GM21390 (cell line): ENCODE data around the gene HLA-DQB2.
"Not testable (repeated sequence)": the region's sequence is repeated elsewhere in the genome, so short reads cannot be mapped to it uniquely, and the experiment has no call there.

Experiments used
- ATAC-seq: cut with Tn5 transposase; IDR thresholded peaks from one replicate; pipeline ENCODE4 v1.9.1; 2021; ENCODE audit not compliant: unreplicated experiment

Gene HLA-DQB2

DNA sequence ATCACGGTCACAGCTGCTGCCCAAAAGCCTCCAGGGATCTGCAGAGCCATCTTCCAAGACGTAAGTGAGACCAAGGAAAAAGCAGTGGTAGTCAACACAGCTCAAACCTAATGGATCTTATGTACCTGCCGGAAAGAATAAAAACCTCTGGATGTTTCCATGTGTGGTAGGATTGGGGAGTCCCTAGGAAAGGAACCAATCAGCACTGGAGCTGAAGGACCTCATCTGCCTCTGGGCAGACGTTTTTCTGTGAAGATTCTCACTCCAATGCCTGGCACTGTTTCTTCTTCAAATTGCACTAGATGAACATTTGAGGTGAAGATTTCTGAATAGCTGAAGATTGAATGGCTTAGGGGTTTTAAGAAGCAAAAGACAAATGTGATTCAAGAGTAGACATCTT, at the start of gene HLA-DQB2:
HLA-DQB2 (minus strand) TSS at position 112 of the 400 bp plus-strand sequence; CDS start at position 50, 62 bp downstream.
- no peak for ATAC-seq

DNA sequence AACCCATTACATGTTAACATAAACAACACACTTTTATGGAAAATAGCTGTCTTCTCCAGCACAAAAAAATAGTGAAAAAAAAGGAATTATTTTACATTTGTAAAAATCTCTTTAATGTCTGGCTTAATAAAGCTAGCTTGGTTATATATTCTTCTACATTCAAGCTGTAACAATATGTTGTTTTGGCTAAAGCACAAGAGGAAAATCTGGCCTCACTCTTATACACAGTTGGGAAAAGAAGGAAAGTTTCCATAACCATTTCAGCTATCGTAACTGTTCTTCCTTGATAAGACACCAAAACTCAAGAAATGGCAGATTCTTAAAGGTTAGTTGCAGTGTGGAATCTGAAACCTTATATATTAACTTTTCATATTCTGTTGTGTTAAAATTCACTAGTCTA, 45.8 kb upstream of the HLA-DQB2 start:
- no peak for ATAC-seq

DNA sequence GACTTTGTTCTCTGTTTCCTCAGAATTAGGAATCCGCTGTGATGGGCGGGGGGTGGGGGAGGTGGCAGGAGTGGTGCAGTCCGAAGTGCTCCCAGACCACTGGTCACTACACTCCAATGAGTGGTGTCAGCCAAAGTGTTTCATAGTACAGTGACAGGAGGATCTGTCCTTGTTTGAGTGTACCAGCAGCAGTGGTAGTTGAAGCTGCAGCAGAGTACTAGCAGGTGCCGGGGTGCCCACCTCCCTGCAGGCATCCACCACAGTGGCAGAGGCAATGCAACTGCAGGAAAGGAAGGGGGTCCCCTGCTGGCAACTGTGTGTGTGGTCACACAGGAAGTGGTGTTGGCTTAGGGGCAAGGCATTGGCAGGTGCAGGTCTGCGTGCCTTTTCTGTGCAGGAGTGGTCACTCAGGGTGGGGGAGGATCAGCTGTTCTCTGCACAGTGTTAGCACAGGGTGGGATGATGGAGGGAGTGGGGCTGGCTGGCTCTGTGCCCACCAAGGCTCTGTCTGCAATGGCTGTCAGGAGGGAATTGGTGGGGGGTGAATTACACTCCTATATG, 43.8 kb upstream of the HLA-DQB2 start:
- ATAC-seq, result no peak

DNA sequence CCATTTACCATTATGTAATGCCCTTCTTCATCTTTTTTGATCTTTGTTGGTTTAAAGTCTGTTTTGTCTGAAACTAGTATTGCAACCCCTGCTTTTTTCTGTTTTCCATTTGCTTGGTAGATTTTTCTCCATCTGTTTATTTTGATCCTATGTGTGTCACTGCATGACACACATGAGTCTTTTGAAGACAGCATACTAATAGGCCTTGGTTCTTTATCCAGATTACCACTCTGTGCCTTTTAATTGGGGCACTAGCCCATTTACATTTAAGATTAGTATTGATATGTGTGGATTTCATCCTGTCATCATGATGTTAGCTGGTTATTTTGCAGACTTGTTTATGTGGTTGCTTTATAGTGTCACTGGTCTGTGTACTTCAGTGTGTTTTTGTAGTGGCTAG, 42.1 kb upstream of the HLA-DQB2 start:
- ATAC-seq, result not testable (repeated sequence)

DNA sequence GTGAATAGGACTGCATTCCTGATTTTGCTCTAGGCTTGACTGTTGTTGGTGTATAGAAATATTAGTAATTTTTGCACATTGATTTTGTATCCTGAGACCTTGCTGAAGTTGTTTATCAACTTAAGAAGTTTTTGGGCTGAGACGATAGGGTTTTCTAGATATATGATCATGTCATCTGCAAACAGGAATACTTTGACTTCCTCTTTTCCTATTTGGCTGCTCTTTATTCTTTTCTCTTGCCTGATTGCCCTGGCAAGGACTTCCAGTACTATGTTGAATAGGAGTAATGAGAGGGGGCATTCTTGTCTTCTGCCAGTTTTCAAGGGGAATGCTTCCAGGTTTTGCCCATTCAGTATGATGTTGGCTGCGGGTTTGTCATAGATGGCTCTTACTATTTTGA, 40.1 kb upstream of the HLA-DQB2 start:
- ATAC-seq, result no peak

DNA sequence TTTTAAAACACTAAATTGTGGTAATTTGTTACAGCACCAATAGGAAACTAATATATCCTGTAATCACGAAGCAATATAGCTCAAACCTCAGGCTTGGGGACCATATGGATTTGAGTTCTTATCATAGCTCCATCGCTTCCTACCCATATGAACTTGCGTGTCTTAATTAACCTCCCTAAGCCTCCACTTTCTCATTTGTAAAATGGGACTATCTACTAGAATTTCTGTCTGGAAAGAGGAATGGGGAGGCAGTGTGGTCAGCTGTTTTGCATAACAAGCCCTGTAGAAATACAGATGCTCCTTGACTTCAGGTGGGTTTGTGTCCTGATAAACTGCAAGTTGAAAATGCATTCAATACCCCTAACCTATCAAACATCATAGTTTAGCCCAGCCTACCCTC, 36.4 kb upstream of the HLA-DQB2 start:
- no peak for ATAC-seq

DNA sequence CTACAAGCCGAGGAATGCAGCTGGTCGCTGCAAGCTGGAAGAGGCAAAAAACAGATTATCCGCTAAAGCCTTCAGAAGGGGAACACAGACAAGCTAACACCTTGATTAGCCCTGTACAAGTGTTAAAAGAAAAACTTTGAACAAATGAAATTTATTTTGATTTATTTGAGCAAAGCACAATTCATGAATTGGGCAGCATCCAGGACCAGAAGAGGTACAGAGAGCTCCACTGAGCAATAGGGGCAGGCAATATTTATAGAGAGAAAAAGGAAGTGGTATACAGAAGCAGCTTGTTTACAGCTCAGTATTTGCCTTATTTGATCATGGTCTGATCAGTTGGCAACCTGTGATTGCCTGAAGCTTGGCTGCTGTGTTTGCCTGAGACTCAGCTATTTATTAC, 35.8 kb upstream of the HLA-DQB2 start:
- ATAC-seq, result no peak

DNA sequence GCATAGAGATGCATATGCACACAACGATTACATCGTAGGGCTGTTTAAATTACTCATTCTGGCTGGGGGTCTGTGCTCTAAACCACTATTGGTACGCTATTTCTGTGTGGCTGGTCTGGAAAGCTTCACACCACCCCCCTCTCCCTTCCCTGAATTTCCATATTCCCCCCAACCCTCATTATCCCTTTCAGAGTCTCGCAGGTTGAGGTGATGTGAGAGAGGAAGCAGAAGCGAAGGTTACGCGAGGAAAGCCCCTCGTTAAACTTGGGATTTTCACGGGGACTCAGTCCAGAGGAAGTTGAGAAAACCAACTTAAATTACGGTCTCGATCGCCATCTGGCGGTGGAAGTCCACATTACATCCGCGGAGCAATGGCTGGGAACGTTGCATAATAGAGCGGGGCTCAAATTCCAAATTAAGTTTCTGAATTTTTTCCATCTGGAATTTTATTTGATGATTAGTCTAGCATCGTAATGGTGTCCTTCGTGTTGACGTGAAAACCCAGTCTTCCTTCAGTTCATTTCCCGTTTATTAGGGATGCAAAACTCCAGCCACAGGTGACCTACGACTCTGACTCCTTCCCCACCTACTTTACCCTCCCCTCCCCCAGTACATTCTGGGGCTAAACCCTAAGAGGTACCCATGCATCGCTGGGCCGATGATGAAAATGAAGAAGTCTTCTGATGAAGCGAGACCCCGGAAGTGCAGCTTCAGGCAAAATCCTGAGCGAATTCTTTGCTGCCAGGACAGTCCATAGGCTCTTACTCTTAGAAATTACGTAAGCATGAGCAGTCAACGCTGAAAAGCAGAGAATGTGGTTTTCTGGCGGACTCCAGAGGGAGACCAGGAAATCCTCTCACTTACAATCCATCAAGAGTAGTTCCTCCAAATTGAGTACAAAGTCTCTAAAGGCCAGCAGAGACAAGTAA, 33.8 kb upstream of the HLA-DQB2 start:
- ATAC-seq, result no peak

DNA sequence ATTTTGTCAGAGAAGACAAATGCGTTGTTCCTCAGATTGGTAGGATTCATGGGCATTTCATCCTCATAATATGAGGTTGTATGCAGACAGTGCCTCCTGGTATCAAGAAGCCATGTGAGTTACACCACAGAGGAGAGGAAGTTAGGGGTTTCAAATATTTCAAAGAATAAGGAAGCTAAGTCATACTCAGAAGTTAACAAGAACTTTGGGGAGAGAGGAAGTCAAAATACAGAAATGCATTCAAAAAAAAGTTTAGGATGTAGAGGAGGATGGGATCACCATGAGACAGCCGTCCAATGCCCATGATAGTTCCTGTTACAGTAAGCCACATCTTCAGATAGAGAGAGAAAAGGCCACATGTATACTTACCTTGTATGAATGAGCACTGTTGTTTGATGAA, 31.2 kb upstream of the HLA-DQB2 start:
- ATAC-seq, result no peak

DNA sequence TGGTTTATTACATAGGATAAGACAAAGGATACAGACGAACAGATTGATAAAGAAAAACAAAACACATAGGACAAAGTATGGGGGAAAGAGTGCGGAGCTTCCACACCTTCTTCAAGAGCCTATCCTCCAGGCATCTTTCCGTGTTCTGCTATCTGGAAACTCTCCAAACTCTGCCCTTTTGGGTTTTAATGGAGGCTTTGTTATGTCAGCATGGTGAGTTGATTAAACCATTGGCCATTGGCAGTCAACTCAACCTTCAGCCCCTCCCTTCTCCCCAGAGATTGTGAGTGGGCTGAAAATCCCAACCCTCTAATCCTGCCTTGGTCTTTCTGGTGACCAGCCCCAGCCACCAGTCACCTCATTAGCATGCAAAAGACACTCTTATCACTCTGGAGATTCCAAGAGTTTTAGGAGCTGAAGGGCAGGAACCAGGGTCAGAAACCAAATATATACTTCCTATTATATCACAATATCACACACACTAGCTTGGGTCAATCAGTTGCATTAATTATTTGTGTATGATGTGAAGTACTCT, 29.6 kb upstream of the HLA-DQB2 start:
- ATAC-seq, result no peak

DNA sequence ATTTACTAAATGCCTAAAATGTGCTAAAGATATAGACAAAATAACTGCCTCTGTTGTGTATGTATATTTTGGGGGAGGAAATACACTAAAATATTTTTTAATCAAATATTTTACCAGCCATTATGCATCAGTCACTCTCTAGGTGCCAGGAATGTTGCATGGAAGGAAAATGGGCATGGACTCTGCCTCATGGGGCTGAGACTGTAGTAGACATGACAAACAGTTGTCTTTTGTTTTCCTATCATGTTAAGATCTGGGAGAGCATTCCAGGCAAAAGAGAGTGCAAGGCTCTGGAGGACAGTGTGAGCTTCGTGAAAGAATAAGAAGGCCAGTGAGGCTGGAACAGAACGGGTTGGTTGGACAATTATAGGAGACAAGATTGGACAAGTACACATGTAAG, 27.0 kb upstream of the HLA-DQB2 start:
- no peak for ATAC-seq

DNA sequence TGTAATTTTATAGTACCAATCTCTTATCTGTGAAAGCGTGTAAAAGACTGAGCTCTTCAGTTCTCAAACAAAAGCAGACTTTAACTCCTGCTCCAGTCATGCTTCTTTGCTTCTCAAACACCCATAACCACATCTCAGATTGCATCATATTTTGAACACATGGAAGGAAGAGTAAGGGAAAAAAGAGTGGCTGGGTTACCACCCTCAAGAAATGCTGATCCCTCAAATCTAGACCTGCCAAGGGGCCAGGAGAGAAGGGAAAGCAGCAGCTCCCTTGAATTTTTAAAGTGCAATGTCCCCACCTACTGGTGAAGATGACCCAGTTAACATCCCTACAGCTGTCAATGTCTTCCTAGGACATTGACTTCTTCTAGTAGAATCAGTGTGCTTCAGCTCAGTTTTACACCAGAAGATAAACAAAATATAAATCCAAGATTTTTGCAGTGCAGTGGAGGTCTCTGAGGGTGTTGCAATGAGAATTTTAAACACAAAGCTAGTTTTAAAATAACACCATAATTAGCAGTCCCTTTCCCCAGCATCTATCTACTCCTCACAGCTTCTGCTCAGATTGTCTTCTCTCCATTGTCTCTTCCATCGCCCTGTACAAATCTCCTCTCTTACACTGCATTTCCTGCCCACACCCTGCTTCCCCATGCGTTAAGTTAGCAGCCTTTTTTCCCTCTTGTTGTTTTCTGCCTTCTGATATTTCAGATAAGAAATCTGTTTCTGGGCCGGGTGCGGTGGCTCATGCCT, 22.6 kb upstream of the HLA-DQB2 start:
- ATAC-seq, result no peak

DNA sequence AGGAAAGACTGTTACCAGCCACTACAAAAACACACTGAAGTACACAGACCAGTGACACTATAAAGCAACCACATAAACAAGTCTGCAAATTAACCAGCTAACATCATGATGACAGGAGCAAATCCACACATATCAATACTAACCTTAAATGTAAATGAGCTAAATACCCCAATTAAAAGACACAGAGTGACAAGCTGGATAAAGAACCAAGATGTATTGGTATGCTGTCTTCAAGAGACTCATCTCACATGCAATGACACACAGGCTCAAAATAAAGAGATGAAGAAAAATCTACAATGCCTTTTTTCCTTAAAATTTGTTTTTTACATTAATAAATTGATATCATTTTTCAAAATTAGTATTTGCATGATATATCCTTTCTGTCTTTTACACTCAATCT, 19.6 kb upstream of the HLA-DQB2 start:
- ATAC-seq, result not testable (repeated sequence)

DNA sequence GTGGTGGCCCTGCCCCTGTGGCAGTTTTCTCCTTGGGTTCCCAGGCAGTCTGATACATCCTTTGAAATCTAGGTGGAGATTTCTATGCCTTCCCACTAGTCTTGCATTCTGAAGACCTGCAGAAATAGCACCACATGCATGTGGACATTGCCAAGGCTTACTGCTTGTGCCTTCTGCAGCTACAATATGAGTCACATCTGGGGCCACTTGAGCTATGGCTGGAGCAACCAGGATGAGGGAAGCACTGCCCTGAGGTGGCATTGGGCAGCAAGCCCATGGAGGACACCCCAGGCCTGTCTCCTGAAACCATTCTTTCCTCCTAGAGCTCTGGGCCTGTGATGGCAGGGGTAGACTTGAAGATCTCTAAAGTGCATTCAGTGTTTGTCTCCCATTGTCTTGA, 15.7 kb upstream of the HLA-DQB2 start:
- no peak for ATAC-seq

DNA sequence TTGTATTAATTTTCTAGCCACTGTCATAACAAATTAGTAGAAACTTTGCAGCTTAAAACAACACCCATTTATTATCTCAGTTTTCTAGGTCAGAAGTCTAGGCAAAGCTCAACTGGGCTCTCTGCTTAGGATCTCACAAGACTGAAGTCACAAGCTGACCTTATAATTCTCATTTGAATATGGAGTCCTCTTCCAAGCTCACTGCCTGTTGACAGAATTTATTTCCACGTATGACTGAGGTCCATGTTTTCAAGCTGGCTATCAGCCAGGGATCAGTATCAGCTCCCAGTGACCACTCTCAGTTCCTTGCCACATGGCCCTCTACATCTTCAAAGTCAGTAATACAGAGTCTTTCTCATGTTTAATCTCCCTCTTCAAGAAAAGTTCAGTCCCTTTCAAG, 11.7 kb upstream of the HLA-DQB2 start:
- ATAC-seq, result no peak

DNA sequence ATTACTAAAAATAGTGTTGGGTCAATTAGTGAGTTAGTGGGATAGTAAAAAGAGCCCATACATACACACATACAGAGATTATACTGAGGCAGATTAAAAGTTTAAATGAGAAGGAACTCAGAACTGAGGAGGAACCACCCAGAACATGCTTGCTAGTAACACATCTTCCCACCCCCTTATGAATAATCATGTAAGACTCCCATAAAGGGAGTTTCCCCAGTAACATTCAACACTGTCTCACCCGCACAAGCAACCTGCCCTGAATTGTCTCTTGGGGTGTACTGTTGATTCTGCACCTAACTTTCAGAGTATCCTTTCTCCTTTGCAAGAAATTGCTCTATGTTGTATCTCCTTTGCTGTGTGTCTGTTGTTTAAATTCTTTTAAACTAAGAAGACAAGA, 11.1 kb upstream of the HLA-DQB2 start:
- ATAC-seq, result no peak

DNA sequence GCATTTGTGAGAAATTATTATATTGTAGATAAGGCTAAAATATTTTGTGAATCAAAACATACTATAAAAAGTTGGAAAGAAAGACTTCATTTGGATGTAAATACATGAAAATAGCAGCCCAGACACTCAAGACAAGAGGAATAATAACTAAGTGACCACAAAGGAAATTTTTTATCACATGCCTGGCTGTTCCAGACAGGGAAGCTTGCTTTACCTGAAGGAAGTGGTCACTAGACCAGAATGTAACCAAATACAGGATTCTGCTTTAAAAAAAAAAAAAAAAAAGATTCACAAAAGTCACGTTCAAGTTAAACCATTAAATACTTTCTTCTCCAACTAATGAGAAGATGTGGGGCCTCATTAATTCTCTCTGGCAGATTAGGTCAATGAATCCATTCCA, 9.3 kb upstream of the HLA-DQB2 start:
- ATAC-seq, result no peak

DNA sequence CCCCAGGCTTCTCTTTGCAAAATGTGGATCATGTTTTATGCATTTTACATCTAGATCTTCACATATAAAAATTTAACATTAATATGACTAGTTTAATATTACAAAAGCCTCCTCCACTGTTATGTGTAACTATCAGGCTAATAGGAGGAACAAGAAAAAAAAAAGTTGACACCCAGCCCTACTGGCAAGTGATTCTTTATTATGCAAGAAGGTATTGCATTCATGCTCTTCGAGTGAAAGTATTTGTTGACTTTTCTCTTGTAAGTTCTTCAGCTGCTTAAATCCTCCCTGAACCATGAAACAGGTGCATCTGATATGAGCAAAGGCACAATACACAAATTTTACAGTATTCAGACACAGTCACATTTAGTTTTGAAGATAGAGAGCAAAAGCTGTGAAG, 716 bp upstream of the HLA-DQB2 start:
- no peak for ATAC-seq

DNA sequence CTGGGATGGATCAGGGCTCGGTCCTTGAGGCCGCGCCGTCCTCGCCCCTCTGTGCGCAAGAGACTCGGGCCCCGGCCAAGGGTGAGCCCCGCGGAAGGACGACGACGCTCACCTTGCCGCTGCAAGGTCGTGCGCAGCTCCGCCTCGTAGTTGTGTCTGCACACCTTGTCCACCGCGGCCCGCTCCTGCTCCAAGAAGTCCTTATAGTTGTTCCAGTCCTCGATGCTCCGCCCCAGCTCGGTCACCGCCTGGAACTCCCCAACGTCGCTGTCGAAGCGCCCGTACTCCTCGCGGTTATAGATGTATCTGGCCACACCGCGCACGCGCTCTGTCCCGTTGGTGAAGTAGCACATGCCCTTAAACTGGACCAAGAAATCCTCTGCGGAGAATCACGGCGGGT, 1.8 kb downstream of the HLA-DQB2 start:
- no peak for ATAC-seq

DNA sequence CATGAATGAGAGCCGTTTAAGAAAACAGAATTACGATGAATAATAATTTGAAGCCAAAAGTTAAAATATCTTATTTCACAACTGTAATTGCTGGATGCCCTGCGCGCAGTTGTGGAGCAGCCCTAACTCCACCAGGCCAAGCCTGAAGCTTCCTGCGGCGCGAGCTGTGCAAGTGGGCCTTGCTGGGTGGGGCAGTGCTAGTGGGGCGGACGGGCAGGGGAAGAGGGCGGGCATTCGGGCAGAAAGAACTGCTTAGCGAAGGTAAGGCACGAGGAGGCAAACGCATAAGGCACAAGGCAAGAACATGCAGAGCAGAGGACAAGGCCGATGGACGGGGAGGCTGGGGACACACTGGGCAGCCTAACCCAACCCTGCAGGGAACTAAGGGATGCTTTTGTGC, 2.3 kb downstream of the HLA-DQB2 start:
- ATAC-seq, result no peak

DNA sequence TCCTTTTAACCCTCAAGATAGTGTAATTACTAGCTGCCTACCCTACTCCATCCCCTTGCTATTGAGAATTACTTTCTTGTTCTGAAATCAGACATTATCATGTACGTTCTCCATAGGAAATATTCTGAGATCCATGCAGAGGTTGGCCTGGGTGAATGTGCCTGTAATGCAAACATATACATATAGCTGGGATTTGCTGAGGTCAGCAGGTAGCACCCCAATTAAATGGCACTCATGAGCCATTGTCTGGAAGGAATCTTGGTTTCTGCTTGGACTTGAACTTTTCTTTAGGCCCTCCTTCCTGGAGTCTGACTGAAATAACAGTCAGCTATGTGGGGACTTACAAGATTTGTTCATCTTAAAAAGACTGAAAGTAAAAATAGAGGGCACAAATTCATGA, 3.7 kb downstream of the HLA-DQB2 start:
- ATAC-seq, result no peak

DNA sequence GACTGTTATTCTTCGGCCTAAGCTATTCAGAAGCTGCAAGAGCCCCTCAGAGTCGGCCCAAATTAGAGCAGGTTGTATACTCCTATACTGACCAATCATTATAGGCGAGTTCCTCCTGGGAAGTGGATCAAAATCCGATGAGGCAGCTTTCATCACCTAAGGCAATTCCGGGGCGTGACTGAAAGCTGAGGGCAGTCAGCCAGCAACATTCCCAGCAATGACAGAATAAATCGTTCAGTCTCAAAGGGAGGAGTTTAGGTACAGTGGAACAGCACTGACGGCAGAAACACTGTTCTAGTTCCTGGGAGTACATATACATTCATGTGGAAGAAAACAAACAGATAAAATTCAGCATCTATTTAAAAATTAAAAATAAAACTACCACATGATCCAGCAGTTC, 10.8 kb downstream of the HLA-DQB2 start:
- no peak for ATAC-seq
